ENCODE measurements around the gene CSMD2. TPM values are rescaled to one million over a fixed set of nuclear protein-coding genes. Genes with fewer than 3 reads are reported as not detected.

CSMD2 gene
- total and polyA plus RNA-seq, 2 donors from 2014 or later, result 0.47 TPM; not detected in 1

DNA sequence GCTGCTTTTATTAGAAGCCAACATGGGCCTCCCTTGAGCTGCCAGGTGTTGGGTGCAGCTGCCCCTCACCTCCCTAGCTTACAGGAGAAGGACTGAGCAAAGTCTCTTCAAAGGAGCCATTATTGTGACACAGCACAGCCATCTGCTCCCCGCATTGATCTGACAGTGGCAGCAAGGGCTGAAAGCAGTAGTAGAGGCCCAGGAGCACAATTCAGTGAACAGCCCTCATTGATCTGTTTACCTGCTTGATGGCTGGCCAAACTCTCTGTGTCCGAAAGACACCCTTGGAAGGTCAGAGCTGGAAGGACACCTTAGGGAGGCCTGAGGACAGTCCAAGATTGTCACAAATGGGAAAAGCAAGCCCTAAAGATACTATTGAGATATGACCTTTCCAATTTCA, 286.6 kb downstream of the CSMD2 start:
- Histone ChIP-seq H3K36me3 (ENCODE audit: control insufficient read depth in 2 of 3, insufficient read depth in 3 of 3, low read length in 3 of 3) (no peaks in the 10 kb centered on the region), H3K9ac (ENCODE audit: low read length in 3 of 3) (no peak overlapping the region), H3K27ac (ENCODE audit: low read depth in 2 of 2, low read length in 2 of 2) (no peak overlapping the region), H3K4me3 (ENCODE audit: low read length in 3 of 3) (no peak overlapping the region), H3K27me3 (ENCODE audit: control insufficient read depth, insufficient read depth, low read length) (no peaks in the 10 kb centered on the region), H3K4me1 (ENCODE audit: control insufficient read depth in 2 of 3, insufficient read depth in 2 of 3, low read depth in 1 of 3, low read length in 3 of 3) (no peaks in the 10 kb centered on the region), H3K9me3 (ENCODE audit: control insufficient read depth in 2 of 3, insufficient read depth in 1 of 3, low read length in 3 of 3) (peaks cover 0 to under 1% (median 0%) of the 10 kb centered on the region in 3 donors)
- no peak for DNase-seq
- no peak for TF ChIP-seq CTCF (IDR thresholded peaks at IDR 0.05; ENCODE audit: borderline replicate concordance, extremely low read depth, insufficient read depth)
- intact Hi-C loops (cut with DNase I), result no loop called here
- no peak for FAIRE-seq

GRCh38 chr1:33876970-33877650, 287.9 kb downstream of the CSMD2 start:
- FAIRE-seq (no peak), DNase-seq (no peak)
- H3K9ac ChIP-seq (ENCODE audit: low read length in 3 of 3), result no peak overlapping the region
- no peak overlapping the region for H3K27ac ChIP-seq (ENCODE audit: low read depth in 2 of 2, low read length in 2 of 2)
- H3K4me3 ChIP-seq (ENCODE audit: low read length in 3 of 3), result no peak overlapping the region
- H3K36me3 ChIP-seq (ENCODE audit: control insufficient read depth in 2 of 3, insufficient read depth in 3 of 3, low read length in 3 of 3), result no peaks in the 10 kb centered on the region
- TF ChIP-seq CTCF (IDR thresholded peaks at IDR 0.05; ENCODE audit: borderline replicate concordance, extremely low read depth, insufficient read depth), result no peak
- intact Hi-C loops (cut with DNase I), result no loop called here
- no peaks in the 10 kb centered on the region for H3K4me1 ChIP-seq (ENCODE audit: control insufficient read depth in 2 of 3, insufficient read depth in 2 of 3, low read depth in 1 of 3, low read length in 3 of 3)
- peaks cover 0 to 7% (median 0%) of the 10 kb centered on the region in 3 donors for H3K9me3 ChIP-seq (ENCODE audit: control insufficient read depth in 2 of 3, insufficient read depth in 1 of 3, low read length in 3 of 3)
- H3K27me3 ChIP-seq (ENCODE audit: control insufficient read depth, insufficient read depth, low read length), result no peaks in the 10 kb centered on the region

GRCh38 chr1:33875862-33876261, 289.2 kb downstream of the CSMD2 start:
- intact Hi-C loops (cut with DNase I), result no loop called here
- DNase-seq (no peak), FAIRE-seq (no peak)
- Histone ChIP-seq H3K27ac (ENCODE audit: low read depth in 2 of 2, low read length in 2 of 2) (no peak overlapping the region), H3K9me3 (ENCODE audit: control insufficient read depth in 2 of 3, insufficient read depth in 1 of 3, low read length in 3 of 3) (peaks cover 0 to 7% (median 0%) of the 10 kb centered on the region in 3 donors), H3K4me3 (ENCODE audit: low read length in 3 of 3) (no peak overlapping the region), H3K9ac (ENCODE audit: low read length in 3 of 3) (no peak overlapping the region), H3K4me1 (ENCODE audit: control insufficient read depth in 2 of 3, insufficient read depth in 2 of 3, low read depth in 1 of 3, low read length in 3 of 3) (no peaks in the 10 kb centered on the region), H3K36me3 (ENCODE audit: control insufficient read depth in 2 of 3, insufficient read depth in 3 of 3, low read length in 3 of 3) (no peaks in the 10 kb centered on the region), H3K27me3 (ENCODE audit: control insufficient read depth, insufficient read depth, low read length) (no peaks in the 10 kb centered on the region)
- TF ChIP-seq CTCF (IDR thresholded peaks at IDR 0.05; ENCODE audit: borderline replicate concordance, extremely low read depth, insufficient read depth), result peak; percentile 40

Measured in kidney (tissue), 14 donors.